H1 (cell line): ENCODE data around the gene ALKBH7. TPM values are rescaled to one million over a fixed set of nuclear protein-coding genes. Genes with fewer than 3 reads are reported as not detected.

Experiments
- CTCF ChIA-PET: fragments of 300-600 bp; sonication (Branson Sonifier 250); formaldehyde crosslinking; loops from one replicate; lab custom pipeline; 2021; ENCODE audit not compliant: partially characterized antibody; lab: Charles Lee
- POLR2A ChIA-PET: fragments of 300-600 bp; sonication (Branson Sonifier 250); formaldehyde crosslinking; loops from one replicate; lab custom pipeline; 2021; ENCODE audit warnings: inconsistent platforms; ENCODE audit not compliant: partially characterized antibody; lab: Charles Lee
- DNase-seq, 2 experiments: peaks; one replicate each; pipeline versions ENCODE4 v3.0.0 to v3.0.0-alpha.2; 2010 to 2022; ENCODE audit warnings: low spot score in 2 of 2, low read depth in 1 of 2, mixed read lengths in 1 of 2
- FAIRE-seq: peaks from 2 replicates; lab custom pipeline; 2011; peaks lifted over from hg19 to GRCh38; lab: Jason Lieb, UNC
- H2AFZ ChIP-seq: 2 replicates; pipeline ENCODE4 v1.8.1; 2012; ENCODE audit warnings: low read length, inconsistent platforms
- H2AK5ac ChIP-seq: 2 replicates; pipeline ENCODE4 v1.6.1; 2013; ENCODE audit warnings: low read depth, low read length
- H2BK120ac ChIP-seq: replicated peaks from 2 replicates; pipeline ENCODE3; 2013; ENCODE audit warnings: low read depth, low read length, inconsistent platforms
- H2BK12ac ChIP-seq: 2 replicates; pipeline ENCODE4 v1.6.1; 2013; ENCODE audit warnings: low read depth, low read length
- H2BK15ac ChIP-seq: 2 replicates; pipeline ENCODE4 v1.6.1; 2013; ENCODE audit warnings: low read length
- H2BK20ac ChIP-seq: 2 replicates; pipeline ENCODE4 v1.6.1; 2013; ENCODE audit warnings: low read length
- H2BK5ac ChIP-seq: 2 replicates; pipeline ENCODE4 v1.6.1; 2013; ENCODE audit warnings: low read depth, low read length
- H3K14ac ChIP-seq: 2 replicates; pipeline ENCODE4 v1.6.1; 2013; ENCODE audit warnings: inconsistent platforms; ENCODE audit not compliant: insufficient read length
- H3K18ac ChIP-seq: 2 replicates; pipeline ENCODE4 v1.6.1; 2013; ENCODE audit warnings: low read length; ENCODE audit errors: extremely low read depth
- H3K23ac ChIP-seq: 2 replicates; pipeline ENCODE4 v1.6.1; 2013; ENCODE audit warnings: inconsistent platforms; ENCODE audit not compliant: insufficient read length
- H3K23me2 ChIP-seq: 2 replicates; pipeline ENCODE4 v1.6.1; 2013; ENCODE audit warnings: low read depth, low read length
- H3K27ac ChIP-seq: 2 replicates; pipeline ENCODE4 v1.6.1; 2011; ENCODE audit warnings: low read depth, low read length, inconsistent platforms
- H3K27me3 ChIP-seq, 4 experiments: replicated peaks in 1 of 4; 1 replicate in 1 of 4; 2 replicates in 3 of 4; pipeline versions ENCODE4 v1.6.1 to v1.8.1; 2011 to 2013; ENCODE audit warnings: low read length in 3 of 4, mild to moderate bottlenecking in 3 of 4, inconsistent platforms in 2 of 4, mixed read lengths in 2 of 4, moderate library complexity in 1 of 4; ENCODE audit not compliant: control insufficient read depth in 3 of 4, insufficient read depth in 3 of 4; ENCODE audit errors: extremely low read depth in 1 of 4
- H3K36me3 ChIP-seq, 4 experiments: 2 replicates each; pipeline versions ENCODE4 v1.6.1 to v1.8.1; 2011 to 2013; ENCODE audit warnings: mild to moderate bottlenecking in 4 of 4, low read length in 3 of 4, moderate library complexity in 2 of 4, control low read depth in 1 of 4, inconsistent platforms in 1 of 4; ENCODE audit not compliant: insufficient read depth in 4 of 4, control insufficient read depth in 2 of 4
- H3K4ac ChIP-seq: replicated peaks from 2 replicates; pipeline ENCODE3; 2013; ENCODE audit warnings: low read length, low read depth, mixed read lengths, inconsistent platforms; ENCODE audit not compliant: insufficient read length
- H3K4me1 ChIP-seq, 4 experiments: replicated peaks in 1 of 4; 1 replicate in 1 of 4; 2 replicates in 3 of 4; pipeline versions ENCODE4 v1.6.1 to v1.8.1; 2011 to 2013; ENCODE audit warnings: low read length in 3 of 4, inconsistent platforms in 2 of 4, mixed read lengths in 1 of 4; ENCODE audit not compliant: insufficient read depth in 4 of 4, control insufficient read depth in 3 of 4
- H3K4me2 ChIP-seq, 2 experiments: 2 replicates each; pipeline versions ENCODE4 v1.6.1 to v1.8.1; 2011 to 2013; ENCODE audit warnings: low read depth in 2 of 2, low read length in 2 of 2, control low read depth in 1 of 2, inconsistent platforms in 1 of 2, mild to moderate bottlenecking in 1 of 2; ENCODE audit not compliant: insufficient read depth in 1 of 2
- H3K4me3 ChIP-seq, 4 experiments: fragments of 200-600, 300-600 bp in 1 of 4; sonication (generic), shearing (Covaris generic), sonication (Bioruptor Twin) in 1 of 4; 2 replicates each; pipeline versions ENCODE4 v1.5.1 to v1.8.1; 2011 to 2016; ENCODE audit warnings: low read length in 4 of 4, low read depth in 3 of 4, control low read depth in 2 of 4, inconsistent platforms in 2 of 4, mild to moderate bottlenecking in 2 of 4, mixed read lengths in 1 of 4, moderate library complexity in 1 of 4; ENCODE audit not compliant: insufficient read depth in 2 of 4; ENCODE audit errors: extremely low read depth in 1 of 4
- H3K56ac ChIP-seq: replicated peaks from 2 replicates; pipeline ENCODE3; 2013; ENCODE audit warnings: low read depth, mild to moderate bottlenecking, mixed read lengths, low read length, inconsistent platforms; ENCODE audit not compliant: insufficient read length
- H3K79me1 ChIP-seq: 2 replicates; pipeline ENCODE4 v1.6.1; 2013; ENCODE audit warnings: low read depth, low read length, control low read depth
- H3K79me2 ChIP-seq, 2 experiments: 2 replicates each; pipeline versions ENCODE4 v1.6.1 to v1.8.1; 2012 to 2013; ENCODE audit warnings: low read length in 2 of 2, mild to moderate bottlenecking in 2 of 2, inconsistent platforms in 1 of 2; ENCODE audit not compliant: insufficient read depth in 2 of 2, control insufficient read depth in 1 of 2
- H3K9ac ChIP-seq, 4 experiments: replicated peaks in 1 of 4; 1 replicate in 1 of 4; 2 replicates in 3 of 4; pipeline versions ENCODE4 v1.6.1 to v1.8.1; 2011 to 2013; ENCODE audit warnings: low read depth in 3 of 4, low read length in 3 of 4, control low read depth in 2 of 4, mild to moderate bottlenecking in 2 of 4, moderate library complexity in 2 of 4, inconsistent platforms in 1 of 4; ENCODE audit errors: extremely low read depth in 1 of 4
- H3K9me3 ChIP-seq, 2 experiments: 2 replicates each; pipeline versions ENCODE4 v1.6.1 to v1.8.1; 2012 to 2013; ENCODE audit warnings: mild to moderate bottlenecking in 2 of 2, moderate library complexity in 2 of 2, control low read depth in 1 of 2, inconsistent platforms in 1 of 2, low read depth in 1 of 2, low read length in 1 of 2, mixed read lengths in 1 of 2; ENCODE audit not compliant: insufficient read depth in 2 of 2
- H4K20me1 ChIP-seq, 2 experiments: replicated peaks in 1 of 2; 2 replicates each; pipeline versions ENCODE3 to v1.8.1; 2011 to 2013; ENCODE audit warnings: inconsistent platforms in 2 of 2, low read length in 2 of 2, mild to moderate bottlenecking in 1 of 2; ENCODE audit not compliant: insufficient read depth in 2 of 2, control insufficient read depth in 1 of 2
- H4K5ac ChIP-seq: 2 replicates; pipeline ENCODE4 v1.6.1; 2013; ENCODE audit warnings: low read length, low read depth, mixed read lengths, inconsistent platforms; ENCODE audit not compliant: insufficient read length
- H4K8ac ChIP-seq: 2 replicates; pipeline ENCODE4 v1.8.0; 2013; ENCODE audit warnings: mild to moderate bottlenecking, moderate library complexity, low read length, inconsistent platforms; ENCODE audit not compliant: insufficient read depth; ENCODE audit errors: extremely low read depth
- H4K91ac ChIP-seq: replicated peaks from 2 replicates; pipeline ENCODE3; 2013; ENCODE audit warnings: low read length, mixed read lengths, inconsistent platforms; ENCODE audit not compliant: insufficient read length
- ASH2L ChIP-seq: fragments of 200-600, 300-600 bp; sonication (generic); IDR thresholded peaks from one replicate; pipeline ENCODE4 v1.7.1; 2017; ENCODE audit warnings: low read length
- EZH2 ChIP-seq: fragments of 200-600 bp; sonication (generic); IDR thresholded peaks from 2 replicates; pipeline ENCODE4 v1.7.1; 2012; ENCODE audit warnings: low read depth, mild to moderate bottlenecking, moderate library complexity, low read length, inconsistent platforms; ENCODE audit not compliant: severe bottlenecking
- POU5F1 ChIP-seq: IDR thresholded peaks from 2 replicates; pipeline ENCODE4 v1.6.1; 2011; ENCODE audit warnings: low read depth, mild to moderate bottlenecking, low read length, moderate library complexity
- SP4 ChIP-seq: IDR thresholded peaks from 2 replicates; pipeline ENCODE4 v1.6.1; 2012; ENCODE audit warnings: low read length, inconsistent platforms
- TAF1 ChIP-seq: IDR thresholded peaks from 2 replicates; pipeline ENCODE4 v1.6.1; 2011; ENCODE audit warnings: mild to moderate bottlenecking, low read depth, low read length
- YY1 ChIP-seq: IDR thresholded peaks from 2 replicates; pipeline ENCODE4 v1.6.1; 2011; ENCODE audit warnings: low read depth, mild to moderate bottlenecking, low read length
- WGBS, 2 experiments: shearing (Covaris generic) in 1 of 2; methylation state at CpG; one replicate each; pipeline versions ENCODE4 v1.1.6 to v1.1.7; 2013 to 2015; ENCODE audit warnings: low lambda C conversion rate in 2 of 2, mixed read lengths in 2 of 2, inconsistent platforms in 1 of 2, low coverage in 1 of 2, missing lambda C conversion rate in 1 of 2; ENCODE audit not compliant: insufficient replicate concordance in 2 of 2, insufficient coverage in 1 of 2, insufficient read length in 1 of 2; ENCODE audit errors: extremely low coverage in 1 of 2, missing lambda C conversion rate in 1 of 2; 5-methylcytosine and 5-hydroxymethylcytosine counted together
- polyA plus RNA-seq, 7 experiments: library from polyadenylated mRNA; depleted of rRNA in 3 of 7; stranded (reverse) in 5 of 7; unstranded in 2 of 7; fragments of >200 nt in 5 of 7; fragments of 200-250 nt in 2 of 7; gene quantifications; 1 replicate in 5 of 7; 2 replicates in 1 of 7; 4 replicates in 1 of 7; pipeline versions ENCODE4 v1.2.1 to v1.2.3, GENCODE V29; 2011 to 2013; ENCODE audit warnings: missing spikeins in 2 of 7, mixed read lengths in 2 of 7
- total RNA-seq: library from RNA; stranded (reverse); fragmentation: NEBNext Ultra II Directional; extraction: Animal tissue kit (Norgen Biotek cat#: 25700); gene quantifications from 2 replicates; pipeline ENCODE4 v1.2.1, GENCODE V29; 2021
- TF ChIP-seq, protein P1 (sequence below): IDR thresholded peaks from 2 replicates; pipeline ENCODE4 v1.6.1; 2012; ENCODE audit warnings: inconsistent platforms
- TF ChIP-seq, protein P2 (sequence below): IDR thresholded peaks from 2 replicates; pipeline ENCODE4 v1.6.1; 2012; ENCODE audit warnings: inconsistent platforms
- TF ChIP-seq, protein P3 (sequence below): IDR thresholded peaks from 2 replicates; pipeline ENCODE4 v1.6.1; 2011; ENCODE audit warnings: low read length, improper control_type of control experiment

The ALKBH7 gene
- total and polyA plus RNA-seq, 2 of the 8 experiments (the other 6 are each of a cell fraction or from before 2014, with no cell fraction given), result 66.3 to 100 TPM

DNA sequence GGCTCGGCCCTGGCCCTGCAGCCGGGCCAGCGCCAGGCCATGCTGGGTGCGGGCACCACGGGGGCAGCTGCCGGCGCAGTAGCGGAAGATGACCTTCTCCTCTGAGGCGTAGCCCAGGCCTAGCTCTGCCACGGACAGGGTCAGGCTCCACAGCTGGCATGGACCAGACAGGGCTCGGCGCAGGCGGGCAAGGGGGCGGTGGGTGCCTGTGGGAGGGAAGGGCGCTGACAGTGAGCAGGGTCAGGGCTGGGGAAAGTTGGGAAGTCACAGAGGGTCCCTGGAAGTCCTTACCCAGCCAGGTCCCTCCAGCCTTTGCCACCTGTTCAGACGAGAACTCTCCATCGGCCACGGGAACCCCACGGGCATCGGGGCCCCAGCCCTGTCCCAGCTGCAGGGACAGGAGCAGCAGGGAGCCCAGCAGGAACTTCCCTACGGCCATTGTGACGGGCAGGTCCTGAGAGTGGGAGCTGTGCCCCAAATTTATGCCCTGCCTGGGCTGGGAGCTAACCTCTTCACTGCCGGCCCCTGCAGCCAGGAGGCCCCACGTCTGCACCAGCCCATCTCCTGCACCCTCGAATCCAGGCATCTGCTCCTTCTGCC lies 2.9 kb downstream of the ALKBH7 start, which contains the start of gene PSPN:
Gene PSPN, minus strand, starts transcription at position 523 of the 600 bp plus-strand sequence. Its CDS starts 84 bp downstream, at position 439.
- Histone ChIP-seq H3K56ac (no peak within 1 kb of the TSS), H3K36me3 (peaks cover 9 to 20% (median 13%) of the 10 kb centered on the region in 4 experiments; a peak in 6 of 8 replicates), H3K23me2 (peaks cover 4% of the 10 kb centered on the region; the same call in 1 of the 2 replicates), H2AK5ac (no peak within 1 kb of the TSS), H3K9me3 (peaks cover 5% of the 10 kb centered on the region in 2 experiments; a peak in 2 of 4 replicates), H3K27me3 (no peaks in the 10 kb centered on the region), H3K18ac (no peak within 1 kb of the TSS; the same call in 1 of the 2 replicates), H3K4ac (no peak within 1 kb of the TSS), H3K4me3 (no peak within 1 kb of the TSS), H3K79me1 (no peaks in the 10 kb centered on the region), H2BK120ac (no peak within 1 kb of the TSS), H2BK12ac (no peak within 1 kb of the TSS), H3K14ac (no peak within 1 kb of the TSS), H2BK5ac (no peak within 1 kb of the TSS; the same call in 1 of the 2 replicates), H2BK20ac (no peak within 1 kb of the TSS), H2AFZ (no peak within 1 kb of the TSS), H4K8ac (no peak within 1 kb of the TSS; the same call in 1 of the 2 replicates), H3K23ac (no peak within 1 kb of the TSS), H3K27ac (no peak within 1 kb of the TSS; the same call in 1 of the 2 replicates), H3K4me1 (peaks cover 0 to 11% (median 7%) of the 10 kb centered on the region in 4 experiments; a peak in 5 of 7 replicates), H3K4me2 (peak within 1 kb of the TSS in 1 of 2 experiments; percentile 12; a peak in 1 of 4 replicates), H3K79me2 (no peaks in the 10 kb centered on the region), H4K5ac (no peak within 1 kb of the TSS), H4K20me1 (peaks cover 0 to 6% of the 10 kb centered on the region in 2 experiments), H3K9ac (no peak within 1 kb of the TSS), H4K91ac (no peak within 1 kb of the TSS), H2BK15ac (no peak within 1 kb of the TSS)
- peak in 1 of 2 experiments; percentile 47 for DNase-seq
- ChIA-PET CTCF (interaction anchor here (1.2 kb wide), 1 partner anchor 37 kb away, joined by 3 read pairs; no protein-coding TSS in a partner anchor), POLR2A (interaction anchor here (1.3 to 9.9 kb wide), 2 partner anchors 12 to 15 kb away, joined by 5 to 81 read pairs; partner anchors contain the start of gene GTF2F1)
- FAIRE-seq, result no peak
- TF ChIP-seq ASH2L (no peak), SP4 (no peak), YY1 (no peak), EZH2 (no peak), POU5F1 (no peak), TAF1 (no peak)
- TF ChIP-seq, protein P1, sequence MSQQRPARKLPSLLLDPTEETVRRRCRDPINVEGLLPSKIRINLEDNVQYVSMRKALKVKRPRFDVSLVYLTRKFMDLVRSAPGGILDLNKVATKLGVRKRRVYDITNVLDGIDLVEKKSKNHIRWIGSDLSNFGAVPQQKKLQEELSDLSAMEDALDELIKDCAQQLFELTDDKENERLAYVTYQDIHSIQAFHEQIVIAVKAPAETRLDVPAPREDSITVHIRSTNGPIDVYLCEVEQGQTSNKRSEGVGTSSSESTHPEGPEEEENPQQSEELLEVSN, result no peak
- TF ChIP-seq, protein P2, sequence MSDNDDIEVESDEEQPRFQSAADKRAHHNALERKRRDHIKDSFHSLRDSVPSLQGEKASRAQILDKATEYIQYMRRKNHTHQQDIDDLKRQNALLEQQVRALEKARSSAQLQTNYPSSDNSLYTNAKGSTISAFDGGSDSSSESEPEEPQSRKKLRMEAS, result no peak
- TF ChIP-seq, protein P3, sequence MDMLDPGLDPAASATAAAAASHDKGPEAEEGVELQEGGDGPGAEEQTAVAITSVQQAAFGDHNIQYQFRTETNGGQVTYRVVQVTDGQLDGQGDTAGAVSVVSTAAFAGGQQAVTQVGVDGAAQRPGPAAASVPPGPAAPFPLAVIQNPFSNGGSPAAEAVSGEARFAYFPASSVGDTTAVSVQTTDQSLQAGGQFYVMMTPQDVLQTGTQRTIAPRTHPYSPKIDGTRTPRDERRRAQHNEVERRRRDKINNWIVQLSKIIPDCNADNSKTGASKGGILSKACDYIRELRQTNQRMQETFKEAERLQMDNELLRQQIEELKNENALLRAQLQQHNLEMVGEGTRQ, result no peak
- 83% methylated on average over 16 of the region's 25 CpGs; no CpG with 5 or more reads in 1 of the 2 experiments for WGBS, 2 experiments
